Activated T-helper 17 cell treated with anti-CD3 and anti-CD28 coated beads, Interleukin-2, amount 50 U/mL, for 72 hours (primary cell): Measurements from ENCODE around the gene RAB11A. TPM values are rescaled to one million over a fixed set of nuclear protein-coding genes. Genes with fewer than 3 reads are reported as not detected.

Experiments used
- ATAC-seq: fragments of 150-1000 bp; cut with Tn5 transposase; replicated peaks from 2 replicates; pipeline ENCODE4 v1.10.0; 2021; ENCODE audit warnings: mild to moderate bottlenecking, moderate library complexity
- H3K27ac Mint-ChIP-seq: one replicate; pipeline ENCODE4 v1.8.0; 2022; ENCODE audit warnings: mixed read lengths
- H3K27me3 Mint-ChIP-seq: one replicate; pipeline ENCODE4 v1.8.0; 2022; ENCODE audit warnings: mixed read lengths
- H3K36me3 Mint-ChIP-seq: one replicate; pipeline ENCODE4 v1.8.0; 2022; ENCODE audit warnings: low read depth, mild to moderate bottlenecking, mixed read lengths
- H3K4me1 Mint-ChIP-seq: one replicate; pipeline ENCODE4 v1.8.0; 2022; ENCODE audit warnings: mixed read lengths
- H3K4me3 Mint-ChIP-seq: one replicate; pipeline ENCODE4 v1.8.0; 2022; ENCODE audit warnings: mild to moderate bottlenecking, mixed read lengths
- H3K9me3 Mint-ChIP-seq: one replicate; pipeline ENCODE4 v1.8.0; 2022; ENCODE audit warnings: mixed read lengths
- total RNA-seq, 2 donors: library from RNA; stranded (reverse); gene quantifications; one replicate each; pipeline ENCODE4 v1.2.3, GENCODE V29; 2022

Gene RAB11A
- total RNA-seq, 2 donors from 2014 or later, result 108 to 143 TPM

DNA sequence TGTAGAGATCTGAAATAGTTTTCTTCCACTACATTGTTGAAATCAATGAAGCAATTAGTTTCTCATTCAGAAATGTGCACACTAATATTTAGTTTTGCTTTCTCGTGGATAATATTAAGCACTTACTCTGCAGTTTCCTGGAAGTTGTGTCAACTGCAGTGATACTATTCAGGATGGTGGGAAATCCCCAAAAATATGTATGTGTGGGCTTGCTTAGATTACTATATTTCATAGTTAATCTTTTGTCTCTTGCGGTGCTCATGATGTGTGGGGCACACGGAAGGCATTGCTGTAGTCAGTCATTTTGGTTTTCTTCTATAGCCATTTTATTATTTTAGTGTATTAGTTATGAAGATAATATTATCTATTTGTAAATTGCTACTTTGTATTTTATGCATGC is 19.7 kb downstream of the RAB11A start:
- H3K4me3 Mint-ChIP-seq, result peak overlapping the region; percentile 48
- H3K27me3 Mint-ChIP-seq, result no peaks in the 10 kb centered on the region
- peak overlapping the region; percentile 97 for H3K27ac Mint-ChIP-seq
- peaks cover 40% of the 10 kb centered on the region for H3K4me1 Mint-ChIP-seq
- peak; percentile 68 for ATAC-seq
- H3K36me3 Mint-ChIP-seq, result peaks cover 82% of the 10 kb centered on the region
- no peaks in the 10 kb centered on the region for H3K9me3 Mint-ChIP-seq

DNA sequence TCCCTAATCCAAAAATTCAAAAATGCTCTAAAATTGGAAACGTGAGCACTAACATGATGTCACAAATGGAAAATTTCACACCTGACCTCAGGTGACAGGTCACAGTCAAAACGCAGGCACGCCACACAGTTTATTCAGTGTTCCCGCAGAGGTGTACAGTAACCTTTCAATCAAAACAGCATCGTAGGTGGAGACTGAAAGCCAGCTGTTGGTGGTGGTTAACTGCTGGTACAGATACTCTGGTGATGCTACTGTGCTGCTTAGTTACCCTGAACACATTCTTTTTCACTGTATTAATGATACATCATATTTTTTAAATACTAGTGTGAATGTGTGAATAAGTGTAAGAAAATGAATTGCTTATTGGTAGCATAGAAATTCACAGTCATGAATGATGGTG is 23.8 kb downstream of the RAB11A start:
- Mint-ChIP-seq H3K4me1 (peaks cover 23% of the 10 kb centered on the region), H3K36me3 (peaks cover 71% of the 10 kb centered on the region), H3K27ac (peak overlapping the region; percentile 62), H3K4me3 (no peak overlapping the region), H3K9me3 (no peaks in the 10 kb centered on the region), H3K27me3 (no peaks in the 10 kb centered on the region)
- ATAC-seq, result peak; percentile 73

DNA sequence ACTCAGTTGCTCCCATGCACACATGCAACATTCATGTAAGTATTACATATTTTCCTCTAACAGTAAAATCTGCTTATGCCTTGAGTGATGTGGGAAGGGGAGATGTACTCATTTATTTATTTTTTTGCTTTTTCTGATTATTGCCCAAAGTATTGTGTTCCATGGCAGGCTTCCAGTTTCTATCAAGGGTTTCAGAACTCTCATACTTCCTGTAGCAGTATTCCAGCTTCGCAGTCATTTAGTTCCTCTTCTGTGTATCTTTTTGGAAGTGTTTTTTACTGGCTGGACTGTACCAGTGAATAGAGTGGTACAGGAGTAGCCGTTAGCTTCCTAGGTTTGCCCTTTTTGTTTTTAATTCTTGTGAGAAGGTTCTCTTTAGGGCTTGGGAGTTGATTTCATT is 26.9 kb downstream of the RAB11A start:
- Mint-ChIP-seq H3K27me3 (no peaks in the 10 kb centered on the region), H3K36me3 (peaks cover 67% of the 10 kb centered on the region), H3K9me3 (no peaks in the 10 kb centered on the region), H3K4me1 (peaks cover 13% of the 10 kb centered on the region), H3K27ac (no peak overlapping the region), H3K4me3 (no peak overlapping the region)
- no peak for ATAC-seq

DNA sequence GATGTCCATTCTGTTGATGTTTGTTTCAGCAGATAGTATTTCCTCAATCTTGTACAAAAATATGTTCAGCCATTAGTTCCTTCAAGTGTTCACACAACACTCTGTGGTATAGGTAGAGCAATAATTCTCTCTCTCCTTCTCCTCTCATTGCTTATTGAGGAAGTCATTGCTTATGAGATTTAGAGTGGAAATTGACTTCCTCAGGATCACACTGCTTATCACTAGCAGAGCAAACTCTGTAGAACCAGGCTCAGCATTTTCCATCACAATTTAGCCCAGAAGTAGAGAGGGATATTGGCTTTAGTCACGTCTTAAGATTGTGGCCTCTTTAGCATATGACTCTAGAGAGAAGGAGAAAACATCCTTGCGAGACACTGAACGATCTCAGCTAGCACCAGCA is 31.2 kb downstream of the RAB11A start:
- peaks cover 58% of the 10 kb centered on the region for H3K36me3 Mint-ChIP-seq
- H3K27ac Mint-ChIP-seq, result peak overlapping the region; percentile 38
- no peak for ATAC-seq
- no peaks in the 10 kb centered on the region for H3K9me3 Mint-ChIP-seq
- peaks cover 9% of the 10 kb centered on the region for H3K4me1 Mint-ChIP-seq
- H3K27me3 Mint-ChIP-seq, result no peaks in the 10 kb centered on the region
- no peak overlapping the region for H3K4me3 Mint-ChIP-seq

DNA sequence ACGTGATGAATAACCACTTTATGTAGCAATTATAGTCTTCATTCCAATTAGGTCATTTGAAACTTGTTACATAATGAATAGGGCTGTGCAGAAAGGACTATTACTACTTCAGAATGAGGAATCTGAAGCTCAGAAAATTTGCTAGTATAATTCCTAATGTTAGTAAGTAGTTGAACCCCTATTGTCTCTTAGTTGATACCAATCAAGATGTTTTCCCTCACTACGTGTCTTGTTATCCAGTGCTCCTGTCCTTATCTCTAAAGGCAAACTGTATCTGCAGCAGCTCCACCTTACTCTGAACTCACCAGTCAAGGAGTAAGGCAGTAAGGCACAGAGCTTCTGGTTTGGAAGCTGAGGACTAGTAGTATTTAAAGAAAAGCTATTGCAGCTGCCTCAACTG is 32.0 kb downstream of the RAB11A start:
- H3K27me3 Mint-ChIP-seq, result no peaks in the 10 kb centered on the region
- no peaks in the 10 kb centered on the region for H3K9me3 Mint-ChIP-seq
- no peak for ATAC-seq
- H3K27ac Mint-ChIP-seq, result no peak overlapping the region
- H3K4me1 Mint-ChIP-seq, result peaks cover 9% of the 10 kb centered on the region
- H3K36me3 Mint-ChIP-seq, result peaks cover 58% of the 10 kb centered on the region
- H3K4me3 Mint-ChIP-seq, result no peak overlapping the region

DNA sequence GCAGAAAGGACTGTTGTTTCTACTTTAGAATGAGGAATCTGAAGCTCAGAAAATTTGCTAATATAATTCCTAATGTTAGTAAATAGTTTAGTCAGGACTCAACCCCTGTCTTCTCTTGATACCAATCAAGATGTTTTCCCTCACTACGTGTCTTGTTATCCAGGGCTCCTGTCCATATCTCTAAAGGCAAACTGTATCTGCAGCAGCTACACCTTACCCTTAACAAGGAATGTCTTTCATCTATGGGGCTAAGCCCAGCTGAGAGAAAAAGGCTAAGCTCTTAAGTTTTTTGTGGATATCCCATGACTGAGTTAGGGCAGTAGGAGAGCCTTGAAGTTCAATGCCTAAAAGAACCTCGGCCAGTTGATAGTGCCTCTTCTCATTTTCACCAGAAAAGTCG is 32.5 kb downstream of the RAB11A start:
- no peak for ATAC-seq
- H3K27ac Mint-ChIP-seq, result peak overlapping the region; percentile 51
- H3K27me3 Mint-ChIP-seq, result no peaks in the 10 kb centered on the region
- peaks cover 58% of the 10 kb centered on the region for H3K36me3 Mint-ChIP-seq
- H3K9me3 Mint-ChIP-seq, result no peaks in the 10 kb centered on the region
- H3K4me3 Mint-ChIP-seq, result no peak overlapping the region
- H3K4me1 Mint-ChIP-seq, result peaks cover 9% of the 10 kb centered on the region

DNA sequence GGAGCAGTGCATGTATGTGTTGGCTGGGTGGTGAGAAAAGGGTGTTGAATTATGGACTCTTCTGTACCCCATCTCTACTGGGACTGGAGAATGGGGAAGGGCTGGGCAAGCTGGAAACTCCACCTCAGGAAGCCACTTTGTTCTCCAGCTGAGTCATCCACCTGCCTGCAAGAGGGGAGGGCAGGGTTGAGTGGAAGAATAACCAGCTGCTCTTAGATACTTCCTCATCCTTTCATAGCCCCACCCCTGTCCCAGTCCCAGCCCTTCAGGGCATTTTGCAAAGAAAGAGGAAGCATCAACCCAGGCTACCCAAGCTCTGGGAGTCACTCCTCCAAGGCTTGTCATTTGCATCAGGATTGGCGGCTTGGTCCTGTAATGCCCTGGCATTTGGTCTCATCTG is 33.1 kb downstream of the RAB11A start:
- H3K4me3 Mint-ChIP-seq, result no peak overlapping the region
- peak overlapping the region; percentile 51 for H3K27ac Mint-ChIP-seq
- no peaks in the 10 kb centered on the region for H3K27me3 Mint-ChIP-seq
- no peaks in the 10 kb centered on the region for H3K9me3 Mint-ChIP-seq
- peaks cover 59% of the 10 kb centered on the region for H3K36me3 Mint-ChIP-seq
- H3K4me1 Mint-ChIP-seq, result peaks cover 9% of the 10 kb centered on the region
- peak; percentile 28 for ATAC-seq

DNA sequence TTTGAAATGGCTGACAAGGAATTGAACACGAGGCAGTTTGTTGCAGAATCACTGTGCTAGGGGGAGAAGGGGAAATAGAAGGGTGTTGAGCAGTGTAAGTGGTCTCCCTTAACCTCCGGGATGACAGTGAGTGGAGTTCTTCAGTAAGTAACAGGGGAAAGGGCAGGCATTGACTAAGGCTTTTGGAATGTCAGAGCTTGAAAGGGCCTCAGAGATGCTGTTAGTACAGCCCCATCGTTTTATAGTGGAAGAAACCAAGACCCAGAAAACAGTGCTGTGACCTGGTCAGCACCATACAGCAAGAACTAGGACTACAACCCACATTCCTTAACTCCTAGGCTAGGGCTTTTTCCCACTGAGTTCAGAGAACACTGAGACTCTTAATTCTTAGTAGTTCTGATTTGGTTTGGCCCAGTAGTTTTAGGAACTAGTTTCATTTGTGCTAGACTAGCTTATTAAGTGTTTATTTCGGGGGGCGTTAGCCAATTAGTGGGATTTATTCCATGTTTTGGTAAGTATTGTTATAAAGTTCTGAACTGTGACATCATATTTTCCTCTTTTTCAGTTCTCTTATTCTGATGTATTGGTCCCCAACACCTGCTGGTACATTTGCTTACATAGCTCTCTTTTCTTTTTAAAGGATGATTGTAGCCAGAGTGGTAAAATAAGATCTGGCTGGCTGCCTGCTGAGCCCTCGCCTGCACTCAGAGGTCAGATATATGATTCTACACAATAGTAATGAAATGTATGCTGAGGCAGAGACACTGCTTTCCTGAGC is 34.2 kb downstream of the RAB11A start:
- H3K36me3 Mint-ChIP-seq, result peaks cover 48% of the 10 kb centered on the region
- peaks cover 6% of the 10 kb centered on the region for H3K4me1 Mint-ChIP-seq

DNA sequence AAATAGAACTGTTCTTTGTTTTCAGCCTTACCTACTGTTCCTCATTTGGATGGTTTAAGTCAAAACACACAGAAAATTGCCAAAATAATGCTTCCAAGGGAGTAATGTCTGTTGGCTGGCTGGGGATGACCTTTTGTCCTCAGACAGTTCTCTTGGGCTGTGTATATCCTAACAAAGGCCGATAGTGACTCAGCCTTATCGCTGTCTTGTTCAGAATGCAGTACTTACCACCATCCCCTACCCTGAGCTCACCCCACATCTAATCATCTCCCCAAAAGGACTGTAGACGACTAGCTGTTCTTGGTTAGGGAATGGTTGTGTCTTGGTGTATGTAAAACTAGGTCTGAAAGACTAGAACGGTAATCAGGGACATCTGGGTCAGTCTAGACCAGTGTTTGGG is 35.0 kb downstream of the RAB11A start:
- H3K27me3 Mint-ChIP-seq, result no peaks in the 10 kb centered on the region
- H3K4me3 Mint-ChIP-seq, result no peak overlapping the region
- H3K36me3 Mint-ChIP-seq, result peaks cover 40% of the 10 kb centered on the region
- peak overlapping the region; percentile 44 for H3K27ac Mint-ChIP-seq
- peaks cover 6% of the 10 kb centered on the region for H3K4me1 Mint-ChIP-seq
- ATAC-seq, result no peak
- H3K9me3 Mint-ChIP-seq, result no peaks in the 10 kb centered on the region

More for the DNA sequence above, 34.2 kb downstream of the RAB11A start:
- ATAC-seq, result no peak
- Mint-ChIP-seq H3K9me3 (no peaks in the 10 kb centered on the region), H3K4me3 (no peak overlapping the region), H3K27ac (peak overlapping the region; percentile 44), H3K27me3 (no peaks in the 10 kb centered on the region)

DNA sequence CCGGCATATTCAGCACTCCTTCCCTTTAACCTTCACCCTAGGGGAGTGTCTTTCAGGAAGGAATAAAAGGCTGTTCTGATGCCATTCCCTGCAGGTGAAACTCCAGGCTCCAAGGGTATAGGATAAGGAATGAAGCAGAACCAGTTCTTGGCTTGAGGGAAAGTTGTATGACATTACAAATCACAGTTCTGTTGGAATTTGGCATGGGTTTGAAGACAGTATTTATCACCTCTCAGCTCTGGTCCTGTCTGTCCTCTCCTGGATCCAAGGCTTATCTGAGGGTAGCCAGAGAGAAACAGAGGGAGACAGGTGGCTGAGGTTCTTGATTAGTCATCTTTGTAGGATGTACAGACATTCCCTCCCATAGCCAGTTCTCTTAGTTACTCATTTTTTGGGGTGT is 37.1 kb downstream of the RAB11A start:
- no peaks in the 10 kb centered on the region for H3K9me3 Mint-ChIP-seq
- H3K4me1 Mint-ChIP-seq, result peaks cover 6% of the 10 kb centered on the region
- peaks cover 26% of the 10 kb centered on the region for H3K36me3 Mint-ChIP-seq
- no peaks in the 10 kb centered on the region for H3K27me3 Mint-ChIP-seq
- ATAC-seq, result no peak
- H3K27ac Mint-ChIP-seq, result no peak overlapping the region
- H3K4me3 Mint-ChIP-seq, result no peak overlapping the region

DNA sequence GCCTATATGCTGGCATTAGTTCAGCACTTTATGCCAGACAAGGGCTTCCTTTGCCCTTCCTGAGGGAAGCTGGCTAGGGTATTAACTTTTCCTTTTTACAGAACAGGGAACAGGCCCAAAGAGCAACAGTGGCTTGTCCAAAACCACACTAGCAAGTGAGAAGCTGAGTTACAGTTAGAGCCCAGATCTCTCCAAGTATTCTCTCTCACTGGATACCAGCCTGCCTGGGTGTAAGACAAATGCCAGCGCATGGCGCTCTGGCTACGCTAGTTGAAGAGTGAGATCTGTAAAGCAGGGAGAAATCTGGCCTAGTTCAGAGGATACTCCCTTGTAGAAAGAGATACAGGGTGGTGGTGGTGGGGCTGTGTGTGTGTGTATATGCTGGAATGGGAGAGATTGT is 38.4 kb downstream of the RAB11A start:
- no peak for ATAC-seq
- Mint-ChIP-seq H3K9me3 (no peaks in the 10 kb centered on the region), H3K4me3 (no peak overlapping the region), H3K27ac (peak overlapping the region; percentile 76), H3K27me3 (no peaks in the 10 kb centered on the region), H3K36me3 (peaks cover 19% of the 10 kb centered on the region), H3K4me1 (no peaks in the 10 kb centered on the region)

DNA sequence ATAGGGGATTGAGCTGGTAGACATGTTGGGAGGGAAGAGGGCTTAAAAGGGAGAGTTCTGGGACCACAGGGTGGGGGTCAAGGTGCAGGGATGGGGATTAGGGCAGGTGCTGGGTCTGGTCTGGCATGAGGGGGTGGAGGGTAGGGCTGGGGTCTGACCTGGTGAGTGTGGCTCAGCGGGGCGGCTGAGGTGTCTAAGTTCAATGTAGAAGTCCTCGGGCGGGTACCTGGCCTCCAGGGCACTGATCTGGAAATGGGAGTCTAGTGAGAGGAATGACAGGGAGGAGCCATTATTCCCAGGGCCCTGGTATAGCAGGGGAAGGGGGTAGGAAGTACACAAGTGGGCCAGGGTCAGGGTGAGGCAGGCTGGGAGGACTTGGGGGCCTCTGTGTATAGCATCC is 39.6 kb downstream of the RAB11A start:
- Mint-ChIP-seq H3K27ac (peak overlapping the region; percentile 76), H3K36me3 (peaks cover 19% of the 10 kb centered on the region)
- no peak for ATAC-seq

DNA sequence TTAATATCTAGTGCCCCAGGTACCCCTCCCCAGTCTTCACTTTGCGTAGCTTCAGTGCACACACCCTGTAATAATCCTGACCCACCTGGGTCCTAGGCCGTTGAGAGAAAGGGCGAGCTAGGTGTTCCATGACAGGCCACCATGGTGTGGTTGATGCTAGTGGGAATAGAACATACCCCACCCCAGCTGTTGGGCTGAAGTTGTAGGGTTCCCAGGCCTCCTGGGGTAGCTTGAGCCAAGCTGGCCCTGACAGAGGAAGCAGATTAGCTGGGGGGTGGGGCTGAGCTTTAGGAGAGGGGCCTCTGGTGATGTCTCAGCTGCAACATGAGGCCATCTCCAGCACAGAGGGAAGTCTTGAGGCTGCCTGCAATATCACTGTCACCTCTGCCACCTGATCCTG is 40.5 kb downstream of the RAB11A start:
- H3K27me3 Mint-ChIP-seq, result no peaks in the 10 kb centered on the region
- H3K36me3 Mint-ChIP-seq, result peaks cover 19% of the 10 kb centered on the region
- no peaks in the 10 kb centered on the region for H3K9me3 Mint-ChIP-seq
- no peak for ATAC-seq
- H3K4me3 Mint-ChIP-seq, result no peak overlapping the region
- H3K27ac Mint-ChIP-seq, result no peak overlapping the region
- no peaks in the 10 kb centered on the region for H3K4me1 Mint-ChIP-seq

More for the DNA sequence above, 39.6 kb downstream of the RAB11A start:
- no peaks in the 10 kb centered on the region for H3K27me3 Mint-ChIP-seq
- no peak overlapping the region for H3K4me3 Mint-ChIP-seq
- no peaks in the 10 kb centered on the region for H3K4me1 Mint-ChIP-seq
- no peaks in the 10 kb centered on the region for H3K9me3 Mint-ChIP-seq

DNA sequence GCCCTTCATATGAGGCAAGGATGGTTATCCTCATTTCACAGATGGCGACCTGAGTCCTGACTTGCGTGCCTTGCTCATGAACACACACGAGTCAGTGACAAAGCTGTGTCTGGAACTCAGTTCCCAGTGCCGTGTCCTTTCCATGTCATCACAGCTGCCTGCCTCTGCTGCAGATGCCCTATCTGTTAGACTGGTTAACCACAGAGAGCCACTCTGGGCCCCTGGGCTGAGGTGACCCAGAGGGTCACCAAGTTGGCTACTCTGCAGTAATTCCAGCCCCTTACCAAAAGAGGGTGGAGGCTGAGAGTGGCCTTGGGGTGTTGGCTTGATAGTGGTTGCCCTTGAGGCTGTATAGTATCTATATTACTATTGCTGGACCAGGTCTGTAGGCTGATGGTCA is 41.0 kb downstream of the RAB11A start:
- ATAC-seq, result no peak
- H3K4me1 Mint-ChIP-seq, result no peaks in the 10 kb centered on the region
- H3K4me3 Mint-ChIP-seq, result no peak overlapping the region
- no peak overlapping the region for H3K27ac Mint-ChIP-seq
- no peaks in the 10 kb centered on the region for H3K9me3 Mint-ChIP-seq
- peaks cover 19% of the 10 kb centered on the region for H3K36me3 Mint-ChIP-seq
- H3K27me3 Mint-ChIP-seq, result no peaks in the 10 kb centered on the region

DNA sequence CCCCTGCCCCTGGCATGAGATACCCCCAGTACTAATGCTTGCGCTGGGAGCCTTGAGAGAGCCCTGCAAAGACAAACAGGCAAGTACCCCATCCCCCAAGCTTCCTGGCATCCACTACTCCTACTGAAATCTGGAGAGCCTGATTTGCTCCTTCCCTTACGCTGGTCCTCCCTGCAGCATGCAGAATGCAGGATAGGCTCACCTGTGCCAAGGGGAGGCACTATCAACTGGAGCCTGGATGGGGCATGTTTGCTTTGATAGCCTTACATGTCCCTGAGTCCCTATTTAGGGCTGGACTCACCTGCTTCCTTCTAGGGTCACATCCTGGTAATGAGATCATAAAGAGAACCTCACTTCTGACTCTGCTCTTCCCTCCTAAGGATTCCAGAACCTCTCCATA is 42.9 kb downstream of the RAB11A start:
- Mint-ChIP-seq H3K27ac (no peak overlapping the region), H3K4me1 (peaks cover 6% of the 10 kb centered on the region), H3K27me3 (no peaks in the 10 kb centered on the region), H3K36me3 (peaks cover 1% of the 10 kb centered on the region), H3K4me3 (no peak overlapping the region), H3K9me3 (no peaks in the 10 kb centered on the region)
- ATAC-seq, result no peak
